Measurements from ENCODE around the gene CTSL. TPM values are rescaled to one million over a fixed set of nuclear protein-coding genes. Genes with fewer than 3 reads are reported as not detected.

CTSL gene
- total and polyA plus RNA-seq, 7 experiments from 2014 or later = 3.7 to 67.9 (median 14.9) TPM

GRCh38 chr9:87770616-87771315 lies 44.8 kb downstream of the CTSL start:
- Histone ChIP-seq H3K36me3 (ENCODE audit: control insufficient read depth in 2 of 3, insufficient read depth in 3 of 3, low read length in 3 of 3) (no peaks in the 10 kb centered on the region), H3K27me3 (ENCODE audit: control insufficient read depth in 2 of 2, insufficient read depth in 2 of 2, low read length in 2 of 2) (no peaks in the 10 kb centered on the region), H3K4me3 (ENCODE audit: low read length) (no peak overlapping the region), H3K4me1 (ENCODE audit: control insufficient read depth in 2 of 2, insufficient read depth in 2 of 2, low read length in 2 of 2) (no peaks in the 10 kb centered on the region), H3K9me3 (ENCODE audit: control insufficient read depth in 2 of 3, low read length in 3 of 3) (no peaks in the 10 kb centered on the region), H3K27ac (ENCODE audit: low read depth, low read length) (no peak overlapping the region)
- H3K9me3 Mint-ChIP-seq = no peaks in the 10 kb centered on the region
- DNase-seq (no peak), ATAC-seq (no peak)
- POLR2A ChIA-PET = no interaction called here
- no peaks in the 10 kb centered on the region for H3K36me3 Mint-ChIP-seq
- peaks cover 0 to 3% (median 0%) of the 10 kb centered on the region in 7 donors for H3K4me1 Mint-ChIP-seq
- H3K4me3 Mint-ChIP-seq = no peak overlapping the region
- intact Hi-C loops (cut with micrococcal nuclease) = no loop called here
- peaks cover 0 to 18% (median 4%) of the 10 kb centered on the region in 5 donors for H3K27me3 Mint-ChIP-seq
- H3K27ac Mint-ChIP-seq = no peak overlapping the region
- CTCF ChIA-PET = interaction anchor here (0.6 kb wide), 1 partner anchor 46 kb away, joined by 6 read pairs; no protein-coding TSS in a partner anchor

DNA sequence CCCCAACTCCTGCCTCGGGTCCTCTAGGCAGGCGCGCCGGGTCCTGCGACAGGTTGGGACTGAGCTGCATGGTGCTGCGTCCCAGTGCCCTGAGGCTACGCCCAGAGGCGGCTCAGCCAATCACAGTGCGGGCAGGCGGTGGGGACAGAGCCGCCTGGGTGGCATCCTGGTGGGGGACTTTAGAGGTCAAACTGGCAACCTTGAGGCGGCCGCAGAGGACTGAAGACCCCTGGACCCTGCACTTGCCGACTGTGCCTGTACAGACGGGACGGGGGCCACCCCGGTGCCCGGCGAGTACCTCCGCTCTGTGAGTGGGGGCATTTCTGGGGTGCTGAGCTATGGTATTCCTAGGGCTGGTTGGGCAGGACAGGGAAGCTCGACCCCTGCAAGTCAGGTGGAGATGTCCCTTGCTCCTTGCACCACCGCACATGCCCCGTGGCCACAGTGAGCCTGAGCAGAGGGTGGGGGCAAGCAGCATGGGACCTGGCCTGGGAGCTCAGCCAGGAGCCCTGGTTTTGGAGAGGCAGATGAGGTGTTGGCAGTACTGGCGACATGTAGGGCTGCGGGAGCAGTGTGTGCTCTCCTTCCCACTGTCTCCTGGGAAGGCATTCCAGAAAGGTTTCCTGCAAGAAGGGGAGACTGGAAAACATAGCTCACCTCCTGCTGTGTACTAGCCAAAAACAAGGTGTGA lies 45.5 kb downstream of the CTSL start:
- CTCF ChIA-PET = interaction anchor here (0.6 kb wide), 1 partner anchor 47 kb away, joined by 6 read pairs; no protein-coding TSS in a partner anchor

DNA sequence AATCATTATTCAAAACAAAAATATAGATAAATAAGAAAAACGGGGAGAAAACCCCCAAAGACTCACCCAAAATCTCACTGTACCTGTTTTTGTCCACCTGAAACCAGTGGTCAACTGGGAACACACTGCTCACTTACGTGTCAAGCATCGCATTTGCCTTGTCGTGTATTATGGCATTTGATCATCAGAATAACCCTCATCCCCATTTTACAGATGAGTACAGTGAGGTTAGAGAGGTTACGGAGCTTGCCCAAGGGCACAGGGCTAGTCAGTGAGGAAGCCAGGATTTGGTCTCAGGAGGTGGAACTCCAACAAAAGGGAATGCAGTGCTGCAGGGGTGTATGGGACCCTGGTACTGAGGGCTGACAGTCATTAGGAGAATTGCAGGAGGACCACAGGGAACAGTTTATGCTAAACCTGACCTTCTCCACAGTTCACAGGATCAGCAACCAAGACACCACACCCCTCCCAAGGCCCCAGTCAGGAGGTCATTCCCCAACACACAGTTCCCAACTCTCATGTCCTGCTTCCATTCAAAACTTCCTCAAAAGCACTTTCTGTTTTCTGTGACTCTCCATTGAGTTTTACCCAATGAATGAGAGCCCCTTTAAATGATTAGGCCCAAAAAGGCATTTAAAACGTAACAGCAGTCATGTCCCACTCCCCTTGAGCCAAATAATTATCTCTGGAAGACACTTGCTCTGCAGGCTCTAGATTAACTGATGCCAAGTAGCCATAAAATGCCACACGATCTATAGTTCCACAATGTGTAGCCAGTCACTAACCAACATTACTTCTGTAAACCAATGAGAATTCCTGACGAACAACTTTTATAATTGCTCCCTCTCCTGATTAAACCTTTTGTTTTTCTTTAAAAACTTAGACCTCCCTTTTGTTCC lies 50.8 kb downstream of the CTSL start:
- peaks cover 0 to 4% (median 0%) of the 10 kb centered on the region in 11 donors for H3K9me3 Mint-ChIP-seq
- no peaks in the 10 kb centered on the region for H3K4me1 ChIP-seq (ENCODE audit: control insufficient read depth in 2 of 2, insufficient read depth in 2 of 2, low read length in 2 of 2)
- intact Hi-C loops (cut with micrococcal nuclease) = no loop called here
- H3K36me3 Mint-ChIP-seq = no peaks in the 10 kb centered on the region
- no peak overlapping the region for H3K27ac Mint-ChIP-seq
- H3K9me3 ChIP-seq (ENCODE audit: control insufficient read depth in 2 of 3, low read length in 3 of 3) = no peaks in the 10 kb centered on the region
- H3K4me1 Mint-ChIP-seq = no peaks in the 10 kb centered on the region
- no peak overlapping the region for H3K4me3 Mint-ChIP-seq
- no peak overlapping the region for H3K27ac ChIP-seq (ENCODE audit: low read depth, low read length)
- peaks cover 0 to 7% (median 0%) of the 10 kb centered on the region in 5 donors for H3K27me3 Mint-ChIP-seq
- POLR2A ChIA-PET = no interaction called here
- no peaks in the 10 kb centered on the region for H3K27me3 ChIP-seq (ENCODE audit: control insufficient read depth in 2 of 2, insufficient read depth in 2 of 2, low read length in 2 of 2)
- no peaks in the 10 kb centered on the region for H3K36me3 ChIP-seq (ENCODE audit: control insufficient read depth in 2 of 3, insufficient read depth in 3 of 3, low read length in 3 of 3)
- no peak for ATAC-seq
- no peak for DNase-seq
- CTCF ChIA-PET = no interaction called here
- H3K4me3 ChIP-seq (ENCODE audit: low read length) = no peak overlapping the region

More for the DNA sequence above, 45.5 kb downstream of the CTSL start:
- Histone ChIP-seq H3K4me3 (ENCODE audit: low read length) (no peak overlapping the region), H3K9me3 (ENCODE audit: control insufficient read depth in 2 of 3, low read length in 3 of 3) (no peaks in the 10 kb centered on the region), H3K27ac (ENCODE audit: low read depth, low read length) (no peak overlapping the region), H3K27me3 (ENCODE audit: control insufficient read depth in 2 of 2, insufficient read depth in 2 of 2, low read length in 2 of 2) (no peaks in the 10 kb centered on the region), H3K4me1 (ENCODE audit: control insufficient read depth in 2 of 2, insufficient read depth in 2 of 2, low read length in 2 of 2) (no peaks in the 10 kb centered on the region), H3K36me3 (ENCODE audit: control insufficient read depth in 2 of 3, insufficient read depth in 3 of 3, low read length in 3 of 3) (no peaks in the 10 kb centered on the region)
- no peaks in the 10 kb centered on the region for H3K36me3 Mint-ChIP-seq
- H3K27me3 Mint-ChIP-seq = peaks cover 0 to 18% (median 4%) of the 10 kb centered on the region in 5 donors
- intact Hi-C loops (cut with micrococcal nuclease) = no loop called here
- ATAC-seq = no peak
- no peaks in the 10 kb centered on the region for H3K9me3 Mint-ChIP-seq
- DNase-seq = no peak
- H3K4me1 Mint-ChIP-seq = peaks cover 0 to 3% (median 0%) of the 10 kb centered on the region in 7 donors
- H3K4me3 Mint-ChIP-seq = no peak overlapping the region
- no peak overlapping the region for H3K27ac Mint-ChIP-seq
- POLR2A ChIA-PET = no interaction called here

DNA sequence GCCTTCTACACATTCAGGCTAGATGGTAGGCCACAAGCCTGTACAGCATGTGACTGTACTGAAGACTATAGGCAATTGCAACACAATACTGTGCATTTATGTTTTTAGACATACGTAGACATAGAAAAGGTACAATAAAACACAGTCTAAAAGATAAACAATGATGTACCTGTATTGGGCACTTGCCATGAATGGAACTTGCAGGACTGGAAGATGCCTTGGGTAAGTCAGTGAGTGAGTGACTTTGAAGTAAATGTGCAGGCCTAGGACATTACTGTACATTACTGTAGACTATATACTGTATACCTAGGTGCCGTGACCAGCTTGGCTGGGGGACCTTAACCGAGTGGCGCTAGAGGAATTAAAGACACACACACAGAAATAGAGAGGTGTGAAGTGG lies 53.1 kb downstream of the CTSL start:
- CTCF ChIA-PET = no interaction called here
- Histone ChIP-seq H3K9me3 (ENCODE audit: control insufficient read depth in 2 of 3, low read length in 3 of 3) (no peaks in the 10 kb centered on the region), H3K27me3 (ENCODE audit: control insufficient read depth in 2 of 2, insufficient read depth in 2 of 2, low read length in 2 of 2) (no peaks in the 10 kb centered on the region), H3K27ac (ENCODE audit: low read depth, low read length) (no peak overlapping the region), H3K4me3 (ENCODE audit: low read length) (no peak overlapping the region), H3K36me3 (ENCODE audit: control insufficient read depth in 2 of 3, insufficient read depth in 3 of 3, low read length in 3 of 3) (no peaks in the 10 kb centered on the region), H3K4me1 (ENCODE audit: control insufficient read depth in 2 of 2, insufficient read depth in 2 of 2, low read length in 2 of 2) (no peaks in the 10 kb centered on the region)
- no peak overlapping the region for H3K4me3 Mint-ChIP-seq
- H3K4me1 Mint-ChIP-seq = no peaks in the 10 kb centered on the region
- intact Hi-C loops (cut with micrococcal nuclease) = no loop called here
- POLR2A ChIA-PET = no interaction called here
- H3K27ac Mint-ChIP-seq = no peak overlapping the region
- ATAC-seq (no peak), DNase-seq (no peak)
- H3K36me3 Mint-ChIP-seq = no peaks in the 10 kb centered on the region
- no peaks in the 10 kb centered on the region for H3K27me3 Mint-ChIP-seq
- H3K9me3 Mint-ChIP-seq = peaks cover 0 to 4% (median 0%) of the 10 kb centered on the region in 11 donors

Other genes with a start within 250 kb of the CTSL start
- 10 to 100 TPM in 1 of 5 experiments, 1 to 10 TPM in 3, under 1 TPM in 1; 0.82 to 44.8 (median 3.4) TPM for gene DAPK1, start 228.3 kb upstream of the CTSL start, total RNA-seq
- under 1 TPM; 0.20 to 0.48 TPM for gene DAPK1, start 228.3 kb upstream of the CTSL start, polyA plus RNA-seq
- gene SPATA31E1, start 156.8 kb downstream of the CTSL start, total RNA-seq = not detected
- gene SPATA31E1, start 156.8 kb downstream of the CTSL start, polyA plus RNA-seq = not detected
- not detected for gene SPATA31C1, start 191.8 kb downstream of the CTSL start, total RNA-seq
- not detected for gene SPATA31C1, start 191.8 kb downstream of the CTSL start, polyA plus RNA-seq
- 10 to 100 TPM in 2 of 5 experiments, 1 to 10 TPM in 3; 1.6 to 14.3 (median 9.6) TPM for gene CDK20, start 248.4 kb downstream of the CTSL start, total RNA-seq
- 1 to 10 TPM; 5.4 to 7.9 TPM for gene CDK20, start 248.4 kb downstream of the CTSL start, polyA plus RNA-seq